Neural progenitor cell (in vitro differentiated cells): Measurements from ENCODE around the gene ABTB1. TPM values are rescaled to one million over a fixed set of nuclear protein-coding genes. Genes with fewer than 3 reads are reported as not detected.
"Not testable (repeated sequence)": the region's sequence is repeated elsewhere in the genome, so short reads cannot be mapped to it uniquely, and the experiment has no call there.

ENCODE experiments used
- DNase-seq: peaks from one replicate; pipeline ENCODE4 v3.0.0-alpha.2; 2016; ENCODE audit warnings: low spot score
- H2AFZ ChIP-seq: fragments of 200-600 bp; sonication (generic); replicated peaks from 2 replicates; pipeline ENCODE4 v1.6.1; 2016; ENCODE audit warnings: antibody characterized with exemption
- H3F3A ChIP-seq: fragments of 200-600 bp; sonication (generic); 2 replicates; pipeline ENCODE4 v1.6.1; 2016; ENCODE audit warnings: antibody characterized with exemption, low read depth
- H3K27ac ChIP-seq: fragments of 200-600 bp; sonication (generic); 2 replicates; pipeline ENCODE4 v1.5.1; 2016; ENCODE audit warnings: mild to moderate bottlenecking
- H3K27me3 ChIP-seq: fragments of 200-600 bp; sonication (generic); 2 replicates; pipeline ENCODE4 v1.6.1; 2016; ENCODE audit warnings: mild to moderate bottlenecking, moderate library complexity
- H3K36me3 ChIP-seq: fragments of 200-600 bp; sonication (generic); 2 replicates; pipeline ENCODE4 v1.5.1; 2016
- H3K4me1 ChIP-seq: fragments of 200-600 bp; sonication (generic); 2 replicates; pipeline ENCODE4 v1.6.1; 2016; ENCODE audit warnings: mixed run types
- H3K4me2 ChIP-seq: fragments of 200-600 bp; sonication (generic); 2 replicates; pipeline ENCODE4 v1.6.1; 2016
- H3K4me3 ChIP-seq: fragments of 200-600 bp; sonication (generic); 2 replicates; pipeline ENCODE4 v1.5.1; 2016
- H3K79me2 ChIP-seq: fragments of 200-600 bp; sonication (generic); 2 replicates; pipeline ENCODE4 v1.6.1; 2016; ENCODE audit warnings: low read depth
- H3K9ac ChIP-seq: fragments of 200-600 bp; sonication (generic); 2 replicates; pipeline ENCODE4 v1.6.1; 2016
- H3K9me3 ChIP-seq: fragments of 200-600 bp; sonication (generic); 2 replicates; pipeline ENCODE4 v1.5.1; 2016; ENCODE audit warnings: low read depth
- H4K20me1 ChIP-seq: fragments of 200-600 bp; sonication (generic); 2 replicates; pipeline ENCODE4 v1.6.1; 2016; ENCODE audit warnings: low read depth
- H3K27ac Mint-ChIP-seq: 3 replicates; pipeline ENCODE4 v1.8.0; 2021; ENCODE audit warnings: mixed read lengths
- H3K27me3 Mint-ChIP-seq: 2 replicates; pipeline ENCODE4 v1.8.0; 2022; ENCODE audit warnings: low read depth, mild to moderate bottlenecking, inconsistent platforms, moderate library complexity, mixed read lengths; ENCODE audit not compliant: insufficient read depth
- H3K36me3 Mint-ChIP-seq: 3 replicates; pipeline ENCODE4 v1.8.0; 2021; ENCODE audit warnings: mixed read lengths
- H3K4me1 Mint-ChIP-seq: 3 replicates; pipeline ENCODE4 v1.8.0; 2021; ENCODE audit warnings: mixed read lengths
- H3K4me3 Mint-ChIP-seq: 3 replicates; pipeline ENCODE4 v1.8.0; 2021; ENCODE audit warnings: mild to moderate bottlenecking, moderate library complexity, mixed read lengths
- H3K9me3 Mint-ChIP-seq: 3 replicates; pipeline ENCODE4 v1.8.0; 2020; ENCODE audit warnings: mixed read lengths
- CTCF ChIP-seq: fragments of 200-600 bp; sonication (generic); IDR thresholded peaks from 2 replicates; pipeline ENCODE4 v1.5.1; 2017; ENCODE audit warnings: antibody characterized with exemption, mild to moderate bottlenecking
- EZH2 ChIP-seq: fragments of 200-600 bp; sonication (generic); IDR thresholded peaks from 2 replicates; pipeline ENCODE4 v1.6.1; 2017; ENCODE audit warnings: antibody characterized with exemption, mild to moderate bottlenecking, moderate library complexity
- EZH2phosphoT487 ChIP-seq: fragments of 200-600 bp; sonication (generic); IDR thresholded peaks from 2 replicates; pipeline ENCODE4 v1.6.1; 2017; ENCODE audit warnings: antibody characterized with exemption
- total RNA-seq: library from RNA; depleted of rRNA; stranded (reverse); fragments of >200 nt; gene quantifications from 2 replicates; pipeline ENCODE4 v1.2.3, GENCODE V29; 2015; ENCODE audit warnings: low replicate concordance

The ABTB1 gene
- total RNA-seq, 1 donor from 2014 or later: 2.4 TPM

- Mint-ChIP-seq H3K36me3 (peaks cover 3% of the 10 kb centered on the region), H3K27ac (no peak overlapping the region), H3K27me3 (peaks cover 4% of the 10 kb centered on the region), H3K9me3 (no peaks in the 10 kb centered on the region), H3K4me3 (no peak overlapping the region), H3K4me1 (peaks cover 7% of the 10 kb centered on the region)
- no peaks in the 10 kb centered on the region for H3K9me3 ChIP-seq
- no peaks in the 10 kb centered on the region for H3K36me3 ChIP-seq
- no peak overlapping the region for H3K27ac ChIP-seq
- TF ChIP-seq EZH2phosphoT487 (no peak), EZH2 (no peak), CTCF (no peak)
- no peaks in the 10 kb centered on the region for H4K20me1 ChIP-seq
- H3K4me3 ChIP-seq: no peak overlapping the region
- DNase-seq: no peak
- no peak overlapping the region for H3K9ac ChIP-seq
- no peak overlapping the region for H3K4me2 ChIP-seq
- H3F3A ChIP-seq: peaks cover 8% of the 10 kb centered on the region
- H2AFZ ChIP-seq: no peak overlapping the region
- no peaks in the 10 kb centered on the region for H3K79me2 ChIP-seq
- H3K27me3 ChIP-seq: no peaks in the 10 kb centered on the region
- H3K4me1 ChIP-seq: no peaks in the 10 kb centered on the region
These were observed 8.1 kb downstream of the ABTB1 start for GRCh38 chr3:127680798-127681221.

GRCh38 chr3:127682175-127682554 is 9.4 kb downstream of the ABTB1 start:
- H3K36me3 Mint-ChIP-seq, H4K20me1 ChIP-seq, H3K36me3 ChIP-seq, H3K9ac ChIP-seq, H3K4me1 ChIP-seq, H3K27me3 ChIP-seq, H3K27ac ChIP-seq, H3K27ac Mint-ChIP-seq, H3K9me3 ChIP-seq, H3K4me1 Mint-ChIP-seq, DNase-seq, H2AFZ ChIP-seq, H3K4me2 ChIP-seq, H3K4me3 ChIP-seq, H3F3A ChIP-seq, H3K9me3 Mint-ChIP-seq, H3K27me3 Mint-ChIP-seq, H3K4me3 Mint-ChIP-seq, H3K79me2 ChIP-seq: not testable (repeated sequence)

GRCh38 chr3:127682561-127682960 is 9.8 kb downstream of the ABTB1 start:
- H3K27me3 ChIP-seq: no peaks in the 10 kb centered on the region
- Mint-ChIP-seq H3K9me3 (no peaks in the 10 kb centered on the region), H3K27ac (no peak overlapping the region), H3K4me1 (peaks cover 4% of the 10 kb centered on the region), H3K36me3 (no peaks in the 10 kb centered on the region), H3K27me3 (peaks cover 4% of the 10 kb centered on the region), H3K4me3 (no peak overlapping the region)
- no peaks in the 10 kb centered on the region for H3K4me1 ChIP-seq
- no peaks in the 10 kb centered on the region for H4K20me1 ChIP-seq
- H3K4me3 ChIP-seq: no peak overlapping the region
- H3K79me2 ChIP-seq: no peaks in the 10 kb centered on the region
- no peak overlapping the region for H3K9ac ChIP-seq
- H3K9me3 ChIP-seq: no peaks in the 10 kb centered on the region
- H3K36me3 ChIP-seq: no peaks in the 10 kb centered on the region
- H3F3A ChIP-seq: peaks cover 8% of the 10 kb centered on the region
- H3K27ac ChIP-seq: no peak overlapping the region
- TF ChIP-seq EZH2: no peak
- TF ChIP-seq EZH2phosphoT487: no peak
- TF ChIP-seq CTCF: no peak
- DNase-seq: no peak
- no peak overlapping the region for H3K4me2 ChIP-seq
- no peak overlapping the region for H2AFZ ChIP-seq

GRCh38 chr3:127684871-127685707 is 12.3 kb downstream of the ABTB1 start:
- Histone ChIP-seq H4K20me1 (no peaks in the 10 kb centered on the region), H3K27ac (no peak overlapping the region), H3K9me3 (no peaks in the 10 kb centered on the region), H3F3A (peaks cover 16% of the 10 kb centered on the region), H3K4me2 (no peak overlapping the region), H2AFZ (no peak overlapping the region), H3K4me1 (peaks cover 21% of the 10 kb centered on the region), H3K4me3 (no peak overlapping the region), H3K27me3 (no peaks in the 10 kb centered on the region), H3K9ac (no peak overlapping the region), H3K36me3 (no peaks in the 10 kb centered on the region), H3K79me2 (no peaks in the 10 kb centered on the region)
- peaks cover 12% of the 10 kb centered on the region for H3K4me1 Mint-ChIP-seq
- no peak for DNase-seq
- peaks cover 7% of the 10 kb centered on the region for H3K27me3 Mint-ChIP-seq
- no peak for TF ChIP-seq EZH2phosphoT487
- TF ChIP-seq CTCF: no peak
- TF ChIP-seq EZH2: no peak
- H3K9me3 Mint-ChIP-seq: no peaks in the 10 kb centered on the region
- no peak overlapping the region for H3K27ac Mint-ChIP-seq
- H3K36me3 Mint-ChIP-seq: no peaks in the 10 kb centered on the region
- no peak overlapping the region for H3K4me3 Mint-ChIP-seq
